Measurements from ENCODE around the gene PREX1.
"Not testable (repeated sequence)": the region's sequence is repeated elsewhere in the genome, so short reads cannot be mapped to it uniquely, and the experiment has no call there.

The PREX1 gene

DNA sequence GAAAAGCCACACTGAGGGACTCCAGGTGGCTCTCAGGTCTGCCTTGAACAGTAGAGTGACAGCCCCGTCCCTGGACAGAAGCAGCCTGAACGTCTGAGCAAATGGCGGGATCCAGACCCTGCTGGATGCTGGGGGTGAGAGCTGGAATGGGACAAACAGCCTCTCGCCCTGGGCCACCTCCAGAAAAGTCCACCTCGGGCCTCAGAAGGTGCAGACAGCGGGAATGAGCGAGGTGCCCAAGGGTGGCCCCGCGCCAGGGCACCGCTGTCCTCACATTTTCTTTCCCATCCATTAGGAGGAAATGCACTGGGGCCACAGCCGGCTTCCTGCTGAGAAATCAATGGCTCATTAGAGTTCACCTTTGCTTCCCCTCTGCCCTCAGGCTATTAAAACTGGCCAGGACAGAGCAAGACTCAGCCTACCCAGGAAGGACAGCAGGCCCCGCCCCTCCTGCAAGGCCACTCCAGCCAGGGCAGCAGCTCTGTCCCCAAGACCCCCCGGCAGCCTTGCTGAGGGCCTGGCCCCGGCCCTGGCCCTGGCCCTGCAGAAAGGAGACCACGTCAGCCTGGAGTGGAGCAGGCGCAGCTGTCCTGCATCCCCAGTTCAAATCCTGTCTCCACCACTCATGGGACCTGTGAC is 229.4 kb downstream of the PREX1 start:
- DNase-seq: not testable (repeated sequence)

DNA sequence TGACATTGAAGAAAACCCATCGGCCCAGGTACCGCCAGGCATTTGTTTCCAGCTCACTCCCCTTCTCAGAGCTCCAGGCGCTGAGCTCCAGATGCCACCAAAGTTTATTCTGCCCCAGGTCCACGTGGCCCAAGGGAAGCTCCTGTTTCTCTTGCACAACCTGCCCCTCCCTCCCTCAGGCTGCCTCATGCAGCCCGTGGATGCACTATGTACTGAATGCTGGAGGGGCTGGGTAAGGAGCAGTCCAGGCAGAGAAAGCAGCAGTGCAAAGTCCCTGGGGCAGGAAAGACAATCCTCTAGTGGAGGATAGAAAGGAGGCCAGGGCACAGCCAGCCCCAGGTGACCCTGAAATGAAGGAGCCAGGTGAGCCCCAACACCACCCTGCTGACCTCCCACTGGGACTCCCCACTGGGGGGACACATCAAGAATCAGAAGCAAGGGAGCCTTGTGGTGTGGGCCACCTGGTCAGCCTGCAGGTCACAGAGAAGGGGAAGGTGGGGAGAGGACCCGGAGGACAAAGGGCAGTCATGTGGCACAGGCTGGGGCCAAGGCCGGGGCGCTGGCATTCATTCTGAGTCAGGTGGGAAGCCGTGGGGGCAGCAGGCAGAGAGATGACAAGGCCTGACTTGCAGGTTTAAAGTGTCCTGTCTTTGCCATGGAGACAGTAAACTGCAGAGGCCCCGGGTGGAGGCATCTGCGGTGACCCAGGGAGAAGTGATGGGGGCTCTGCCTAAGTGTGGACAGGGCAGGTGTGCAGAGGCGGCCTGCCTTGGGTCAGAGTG is 230.1 kb downstream of the PREX1 start:
- no peak for DNase-seq

DNA sequence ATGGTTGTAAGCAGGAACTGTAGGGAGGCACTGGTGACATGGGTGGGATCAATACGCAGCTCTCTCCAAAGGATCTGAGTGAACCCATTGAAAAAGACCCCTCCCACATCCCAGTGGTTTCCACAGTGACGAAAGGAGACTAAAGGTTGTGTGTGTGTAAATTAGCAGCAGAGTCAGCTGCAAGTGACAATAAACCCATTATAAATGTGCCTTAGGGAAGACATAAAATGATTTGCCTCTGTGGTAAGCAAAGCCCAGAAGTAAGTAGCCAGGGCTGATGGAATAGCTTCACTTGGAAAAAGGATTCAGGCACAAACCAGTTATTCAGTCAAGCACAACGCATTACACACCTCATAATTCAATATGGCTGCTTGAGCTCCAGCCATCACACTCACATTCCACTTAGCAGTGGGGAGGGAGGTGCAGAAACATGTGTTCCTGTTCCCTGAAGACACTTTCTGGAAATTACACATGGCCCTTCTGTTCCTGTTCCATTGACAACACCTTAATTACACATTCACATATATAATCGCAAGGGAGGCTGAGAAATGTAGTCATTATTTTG is 231.4 kb downstream of the PREX1 start:
- DNase-seq: no peak

DNA sequence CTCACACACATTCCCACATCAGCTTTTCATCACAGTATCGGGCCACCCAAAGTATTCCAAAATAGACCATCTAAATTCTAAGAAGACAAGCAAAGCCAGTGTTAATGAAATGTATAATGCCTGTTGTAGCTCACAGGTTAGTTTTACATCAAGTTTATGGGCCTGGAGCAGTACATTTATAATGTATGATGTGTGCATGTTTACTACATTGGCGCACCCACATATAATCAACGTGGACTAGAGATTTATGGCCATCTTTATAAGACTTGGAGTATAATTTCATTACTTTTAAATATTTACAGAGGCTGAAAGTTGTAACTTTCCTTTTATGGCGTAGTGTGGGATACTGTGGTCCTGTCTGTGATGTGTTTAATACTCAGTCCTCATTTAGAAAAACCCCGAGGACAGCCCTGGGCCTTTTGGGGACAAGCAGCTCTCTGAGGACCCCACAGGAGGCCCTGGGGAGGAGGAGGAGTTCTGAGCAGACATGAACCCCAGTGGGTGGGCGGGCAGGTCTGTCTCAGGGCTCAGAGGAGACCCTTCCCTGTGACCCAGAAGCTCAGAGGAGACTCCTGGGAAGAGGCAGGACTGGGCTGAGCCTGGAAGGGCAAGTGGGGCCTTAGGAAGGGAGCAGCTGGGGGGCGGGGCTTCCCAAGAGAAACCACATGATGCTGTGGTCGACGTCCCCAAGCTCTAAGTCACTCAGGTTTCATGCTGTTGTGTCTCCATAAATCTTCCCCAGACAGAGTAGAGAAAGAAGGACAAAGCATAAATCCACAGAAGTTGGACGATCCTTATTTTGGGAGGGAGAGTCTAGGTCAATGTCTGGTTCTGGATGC is 232.1 kb downstream of the PREX1 start:
- no peak for DNase-seq

DNA sequence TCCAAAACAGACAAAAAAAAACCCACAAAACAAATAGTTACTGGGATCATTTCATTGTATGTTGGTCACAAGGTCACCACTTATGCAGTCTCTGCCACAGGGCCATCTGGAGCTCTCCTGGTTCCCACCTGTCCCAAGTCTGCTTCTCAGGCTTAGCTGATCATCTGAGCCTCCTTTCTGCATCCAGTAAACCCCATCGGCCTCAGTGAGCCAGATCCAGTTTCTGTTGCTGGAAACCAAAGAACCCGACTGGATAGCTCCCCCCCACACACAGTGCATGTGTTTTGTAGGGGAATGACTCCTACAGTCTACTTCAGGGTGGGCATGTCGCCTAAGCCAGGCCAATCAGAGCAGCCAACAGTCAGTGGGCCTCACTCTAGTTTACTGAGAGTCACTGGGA is 233.3 kb downstream of the PREX1 start:
- no peak for DNase-seq

DNA sequence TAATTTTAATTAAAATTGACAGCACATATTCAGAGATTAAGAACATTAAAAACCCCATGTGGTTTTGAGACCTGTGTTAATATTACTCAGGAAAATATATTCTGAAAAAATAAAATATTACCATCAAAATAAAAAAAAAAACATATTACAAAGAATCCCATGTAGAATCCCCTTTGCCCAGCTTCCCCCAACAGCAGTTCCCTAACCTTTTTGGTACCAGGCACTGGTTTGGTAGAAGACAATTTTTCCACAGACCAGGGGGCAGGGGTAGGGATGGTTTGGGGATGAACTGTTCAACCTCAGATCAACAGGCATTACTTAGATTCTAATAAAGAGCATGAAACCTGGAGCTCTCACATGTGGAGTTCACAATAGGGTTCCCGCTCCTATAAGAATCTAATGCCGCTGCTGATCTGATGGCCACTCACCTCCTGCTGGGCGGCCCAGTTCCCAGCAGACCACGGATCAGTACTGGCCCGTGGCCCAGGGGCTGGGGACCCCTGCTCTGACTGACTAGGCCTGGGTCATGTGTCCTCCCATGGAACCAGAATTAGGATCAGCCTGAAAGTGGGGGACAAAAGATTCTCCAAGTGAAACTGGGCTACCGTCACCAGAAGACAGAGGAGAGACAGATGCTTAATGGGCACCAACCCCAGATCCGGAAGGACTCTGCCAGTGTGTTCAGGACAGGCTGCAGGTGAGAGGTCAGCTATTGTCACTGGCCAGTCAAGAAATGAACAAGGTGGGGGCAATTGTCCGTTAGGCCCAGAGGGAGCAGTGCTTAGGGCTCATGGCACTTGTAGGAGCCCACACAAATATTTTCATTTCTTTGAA is 235.5 kb downstream of the PREX1 start:
- no peak for DNase-seq

DNA sequence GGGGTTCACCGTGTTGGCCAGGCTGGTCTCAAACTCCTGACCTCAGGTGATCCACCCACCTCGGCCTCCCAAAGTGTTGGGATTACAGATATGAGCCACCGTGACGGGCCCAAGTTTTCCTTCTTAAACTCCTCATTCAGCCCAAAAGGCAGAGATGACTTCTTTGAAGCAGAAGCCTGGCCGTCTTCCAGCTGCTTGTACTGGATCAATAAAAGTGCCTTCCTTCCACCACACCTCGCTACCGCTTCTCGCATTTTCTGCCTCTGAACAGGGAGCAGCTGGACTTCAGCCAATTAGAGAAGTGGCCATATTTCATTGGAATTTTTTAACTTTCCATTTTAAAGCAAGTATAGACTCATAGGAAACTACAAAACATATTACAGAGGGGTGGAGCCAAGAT is 241.1 kb downstream of the PREX1 start:
- DNase-seq: no peak

DNA sequence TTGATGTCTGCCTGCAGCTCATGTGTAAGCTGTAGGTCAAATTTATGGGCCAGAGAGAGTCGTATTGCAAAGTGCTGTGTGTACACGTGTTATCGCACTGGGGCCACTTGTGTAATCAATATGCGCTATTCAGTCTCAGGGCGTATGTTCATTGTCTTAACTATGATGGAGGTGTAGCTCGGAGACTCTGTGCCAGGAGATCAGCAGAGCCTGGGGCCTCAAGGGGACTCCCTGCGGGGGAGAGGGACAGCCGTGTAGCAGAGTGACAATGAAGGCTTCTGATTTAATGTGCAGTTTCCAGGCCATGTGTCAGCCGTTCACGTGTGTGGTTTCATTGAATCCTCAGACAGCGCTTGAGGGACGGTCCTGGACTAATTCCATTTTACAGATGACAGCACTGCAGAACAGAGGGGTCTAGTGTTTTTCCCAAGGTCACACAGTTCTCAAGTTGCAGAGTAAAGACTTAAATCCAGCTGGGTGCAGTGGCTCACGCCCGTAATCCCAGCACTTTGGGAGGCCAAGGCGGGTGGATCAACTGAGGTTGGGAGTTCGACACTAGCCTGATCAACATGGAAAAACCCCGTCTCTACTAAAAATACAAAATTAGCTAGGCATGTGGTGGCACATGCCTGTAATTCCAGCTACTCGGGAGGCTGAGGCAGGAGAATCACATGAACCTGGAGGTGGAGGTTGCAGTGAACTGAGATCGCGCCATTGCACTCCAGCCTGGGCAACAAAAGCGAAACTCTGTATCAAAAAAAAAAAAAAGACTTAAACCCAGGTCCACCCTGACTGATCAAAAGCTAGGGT is 242.5 kb downstream of the PREX1 start:
- DNase-seq: no peak

DNA sequence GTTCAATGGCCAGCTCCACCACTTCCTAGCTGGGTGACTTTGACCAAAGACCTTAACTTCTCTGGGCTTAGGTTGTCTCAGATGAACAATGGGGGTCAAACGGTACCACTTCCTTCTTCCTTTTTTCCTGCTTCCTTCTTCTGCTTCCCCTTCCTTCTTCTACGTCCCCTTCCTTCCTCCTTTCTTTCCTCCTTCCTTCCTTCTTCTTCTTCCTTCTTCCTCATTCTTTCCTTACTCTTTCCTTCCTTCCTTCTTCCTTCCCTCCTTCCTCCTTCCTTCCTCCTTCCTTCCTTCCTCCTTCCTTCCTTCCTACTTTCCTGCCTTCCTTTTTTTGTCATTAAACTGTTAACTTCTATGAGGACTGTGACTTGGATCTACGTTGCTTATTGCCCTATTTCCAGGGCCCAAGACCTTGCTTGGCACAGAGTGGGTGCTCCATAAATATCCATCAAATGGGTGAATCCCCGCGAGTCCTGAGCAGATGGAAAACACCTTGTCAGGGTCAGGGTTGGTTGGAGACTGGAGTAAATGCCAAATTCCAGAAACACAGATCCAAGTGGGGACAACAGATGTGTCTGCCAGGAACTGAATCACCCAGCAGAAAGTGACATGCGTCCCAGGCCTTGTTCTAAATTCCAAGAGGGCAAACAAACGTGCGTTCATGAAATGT is 243.3 kb downstream of the PREX1 start:
- DNase-seq: no peak

DNA sequence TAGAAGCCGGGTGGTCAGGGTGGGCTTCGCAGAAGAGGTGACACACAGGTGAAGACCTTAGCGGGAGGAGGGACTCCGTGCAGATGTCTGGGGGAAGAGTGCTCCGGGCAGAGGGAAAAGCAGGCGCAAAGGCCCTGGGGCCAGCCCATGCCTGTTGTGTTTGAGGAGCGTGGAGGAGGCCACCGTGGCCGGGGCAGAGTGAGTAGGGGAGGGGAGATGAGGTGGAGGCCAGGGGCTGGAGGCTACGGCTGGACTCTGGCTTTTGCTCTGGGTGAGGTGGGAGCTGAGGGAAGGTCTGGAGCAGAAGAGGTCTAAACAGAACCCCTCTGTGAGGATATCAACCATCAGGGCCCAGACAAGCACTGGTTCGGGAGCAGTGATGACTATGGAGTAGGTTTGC is 244.0 kb downstream of the PREX1 start:
- DNase-seq: no peak

DNA sequence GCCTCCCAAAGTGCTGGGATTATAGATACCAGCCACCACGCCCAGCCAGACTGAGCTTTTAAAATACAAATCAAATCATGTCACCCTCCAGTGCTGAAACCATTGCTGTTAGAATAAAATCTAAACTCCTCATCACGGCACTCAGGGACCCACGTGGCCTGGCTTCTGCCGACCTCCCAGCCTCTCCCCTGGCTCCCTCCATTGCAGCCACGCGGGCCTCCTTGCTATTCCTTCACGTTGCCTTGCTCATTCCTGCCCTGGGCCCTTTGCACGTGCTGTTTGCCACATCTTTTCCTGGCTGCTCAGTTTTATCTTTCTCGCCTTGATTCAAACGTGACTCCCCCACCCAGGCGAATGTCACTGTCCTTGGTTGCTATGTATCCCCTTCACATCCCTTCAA is 244.6 kb downstream of the PREX1 start:
- DNase-seq: no peak

DNA sequence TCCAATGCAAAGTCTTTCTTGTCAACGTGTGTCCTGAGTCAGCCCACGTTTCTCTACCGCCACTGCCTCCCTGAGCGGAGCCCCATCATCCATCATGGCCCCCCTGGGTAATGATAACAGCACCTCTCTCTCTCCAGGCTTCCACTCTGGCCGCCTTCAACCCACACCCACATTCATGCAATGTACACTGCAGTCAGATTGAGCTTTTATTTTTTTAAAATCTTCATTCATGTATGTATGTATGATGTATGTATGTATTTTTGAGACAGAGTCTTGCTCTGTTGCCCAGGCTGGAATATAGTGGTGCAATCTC is 245.2 kb downstream of the PREX1 start:
- no peak for DNase-seq

DNA sequence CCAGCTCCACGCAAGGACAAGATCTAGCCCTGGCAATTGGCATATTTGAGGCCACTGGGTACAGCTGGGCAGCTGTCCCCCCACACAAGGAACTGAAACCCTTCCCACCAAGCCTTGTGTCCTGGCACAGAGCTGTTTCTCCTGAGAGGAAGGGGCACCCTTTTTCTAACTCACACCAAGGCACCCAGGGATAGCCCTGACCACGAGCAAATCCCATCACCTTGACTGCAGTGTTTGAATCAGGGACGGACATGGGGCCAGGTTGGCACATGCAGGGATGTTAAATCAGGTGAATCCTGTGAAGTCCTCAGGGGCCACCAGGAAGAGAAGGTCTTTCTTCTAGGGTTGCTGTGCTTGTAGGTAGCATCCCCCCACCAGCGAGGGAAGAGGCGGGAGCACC is 246.6 kb downstream of the PREX1 start:
- no peak for DNase-seq

DNA sequence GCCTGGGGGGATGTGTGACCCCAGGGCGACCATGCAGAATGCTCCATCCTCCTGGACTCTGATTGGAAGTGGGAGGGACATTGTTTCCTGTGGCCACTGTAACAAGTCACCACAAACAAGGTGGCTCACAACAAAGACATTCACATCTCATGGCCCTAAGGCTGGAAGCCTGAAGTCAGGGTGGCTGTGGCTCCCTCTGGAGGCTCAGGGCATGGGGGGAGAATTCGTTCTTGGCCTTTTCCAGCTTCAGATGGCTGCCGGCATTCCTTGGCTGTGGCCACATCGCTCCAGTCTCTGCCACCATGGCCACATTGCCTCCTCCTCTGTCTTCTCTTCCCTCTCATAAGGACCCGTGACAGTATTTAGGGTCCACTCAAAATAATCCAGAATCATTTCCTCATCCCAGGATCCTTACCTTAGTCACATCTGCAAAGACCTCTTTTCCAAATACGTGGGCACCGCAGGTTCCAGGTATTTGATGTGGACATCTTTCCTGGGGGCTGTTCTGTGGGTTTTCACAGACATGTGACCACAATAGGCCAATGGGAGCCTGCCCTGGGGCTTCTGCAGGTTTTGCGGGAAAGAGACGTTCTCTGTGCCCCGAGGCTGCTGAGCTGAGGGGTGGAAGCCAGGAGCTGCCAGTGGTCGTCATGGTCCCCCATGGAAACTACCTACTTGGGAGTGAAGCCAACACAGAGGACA is 249.3 kb downstream of the PREX1 start:
- no peak for DNase-seq

DNA sequence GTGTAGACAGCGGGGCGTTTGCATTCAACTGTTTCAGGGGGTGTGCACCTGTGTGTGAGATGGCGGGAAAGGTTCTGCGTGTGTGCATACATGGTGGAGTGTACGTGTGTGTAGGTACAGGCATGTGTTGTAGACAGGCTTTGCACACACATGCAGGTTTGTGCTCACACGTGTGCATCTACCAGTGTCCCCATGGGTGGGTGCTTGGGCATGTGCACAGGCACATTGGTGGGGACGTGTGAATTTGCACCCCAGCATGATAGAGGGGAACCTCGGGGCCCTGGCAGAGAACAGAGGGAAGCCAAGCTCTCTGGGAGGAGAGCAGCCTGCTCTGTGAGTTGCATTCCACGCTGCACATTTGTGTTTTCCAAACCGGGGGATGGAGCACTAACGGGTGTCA is 250.2 kb downstream of the PREX1 start:
- DNase-seq: no peak

DNA sequence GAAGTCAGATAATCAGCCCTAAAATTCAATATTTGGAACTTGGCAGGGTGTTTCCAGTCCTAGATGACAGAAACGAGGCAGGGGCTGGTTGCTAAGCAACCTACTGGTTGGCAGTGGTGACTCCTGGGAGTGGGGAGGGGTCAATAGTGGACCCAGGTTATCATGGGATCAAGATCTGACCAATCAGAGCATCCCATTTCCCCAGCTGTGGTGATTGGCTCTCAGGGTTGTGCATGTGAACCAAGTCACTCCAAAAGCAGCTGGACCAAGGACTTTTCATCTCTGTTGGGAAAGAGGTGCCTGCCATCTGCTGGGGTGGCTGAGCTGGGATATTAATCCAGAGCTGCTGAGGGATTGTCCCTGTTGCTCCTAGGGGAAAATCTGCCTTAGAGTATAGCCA is 253.4 kb downstream of the PREX1 start:
- DNase-seq: no peak
